ENCODE measurements around the gene MST1.

DNA sequence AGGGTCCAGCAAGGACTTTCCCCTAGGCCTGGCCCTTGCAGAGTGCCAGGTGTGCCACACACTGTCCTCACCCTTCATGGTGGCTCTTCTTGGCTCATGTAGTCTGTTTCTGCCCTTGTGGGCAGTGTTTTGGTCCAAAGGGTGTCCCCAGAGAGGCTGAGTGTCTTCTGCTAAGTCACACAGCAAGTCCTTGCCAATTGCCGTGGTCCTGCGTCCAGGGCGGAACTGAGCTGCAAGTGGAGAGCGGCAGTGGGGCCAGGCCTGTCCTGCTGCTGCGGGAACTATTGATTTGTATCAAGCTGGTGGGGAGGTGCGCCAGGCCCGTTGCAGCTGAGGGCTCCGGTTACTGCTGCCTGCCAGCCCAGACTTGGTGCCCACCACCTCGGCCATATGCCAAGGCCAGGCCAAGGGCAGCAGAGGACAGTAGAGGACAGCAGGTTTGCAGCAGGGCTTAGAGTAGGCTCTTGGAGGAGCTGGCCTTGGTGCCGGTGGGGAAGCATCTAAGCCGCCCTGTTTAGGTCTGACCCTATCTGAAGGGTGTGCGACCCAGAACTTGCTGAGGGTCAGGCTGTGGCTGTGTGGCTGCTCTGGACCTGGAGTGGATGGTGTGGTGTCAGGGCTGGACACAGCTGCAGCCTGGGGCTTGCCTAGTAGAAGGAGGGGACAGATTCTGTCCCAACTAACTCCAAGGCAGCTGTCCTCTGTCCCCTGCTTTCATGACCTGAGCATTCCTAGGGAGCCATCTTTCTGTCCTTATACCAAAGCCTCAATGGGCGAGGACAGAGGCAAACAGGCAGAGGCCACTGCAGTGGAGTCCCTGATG is 25.7 kb upstream of the MST1 start:
- no peak for TF ChIP-seq CTCF (IDR thresholded peaks at IDR 0.05)
- TF ChIP-seq POLR2A (IDR thresholded peaks at IDR 0.05), result no peak

All from adrenal gland (tissue), 5 donors.